Measurements from ENCODE around the gene C16orf74.

The C16orf74 gene

GRCh38 chr16:85746460-85747215, 4.3 kb downstream of the C16orf74 start:
- DNase-seq, result no peak

- DNase-seq, result no peak
Observed at GRCh38 chr16:85738923-85739715, 11.8 kb downstream of the C16orf74 start.

- no peak for DNase-seq
Observed at GRCh38 chr16:85736921-85737320, 14.0 kb downstream of the C16orf74 start.

GRCh38 chr16:85735946-85736345, 14.9 kb downstream of the C16orf74 start:
- DNase-seq, result no peak

- DNase-seq, result peak; percentile 55
Observed at GRCh38 chr16:85735225-85735635, 15.7 kb downstream of the C16orf74 start.

GRCh38 chr16:85734311-85735017, 16.4 kb downstream of the C16orf74 start:
- no peak for DNase-seq

GRCh38 chr16:85733839-85734170, 17.1 kb downstream of the C16orf74 start:
- no peak for DNase-seq

GRCh38 chr16:85733155-85733838, 17.6 kb downstream of the C16orf74 start:
- no peak for DNase-seq

GRCh38 chr16:85731179-85731578, 19.7 kb downstream of the C16orf74 start:
- no peak for DNase-seq

- DNase-seq, result no peak
Observed at GRCh38 chr16:85730186-85730465, 20.8 kb downstream of the C16orf74 start.

GRCh38 chr16:85729452-85730185, 21.3 kb downstream of the C16orf74 start:
- DNase-seq, result no peak

GRCh38 chr16:85728879-85729278, 22.0 kb downstream of the C16orf74 start:
- DNase-seq, result no peak

- no peak for DNase-seq
Observed at GRCh38 chr16:85724936-85725335, 26.0 kb downstream of the C16orf74 start.

- no peak for DNase-seq
Observed at GRCh38 chr16:85724126-85724879, 26.6 kb downstream of the C16orf74 start.

- no peak for DNase-seq
Observed at GRCh38 chr16:85722128-85722893, 28.6 kb downstream of the C16orf74 start.

- no peak for DNase-seq
Observed at GRCh38 chr16:85720302-85720637, 30.6 kb downstream of the C16orf74 start.

GRCh38 chr16:85719605-85720301, 31.1 kb downstream of the C16orf74 start:
- DNase-seq, result no peak

- DNase-seq, result no peak
Observed at GRCh38 chr16:85718682-85719081, 32.2 kb downstream of the C16orf74 start.

GRCh38 chr16:85718153-85718477, 32.8 kb downstream of the C16orf74 start:
- DNase-seq, result no peak

GRCh38 chr16:85717393-85718152, 33.3 kb downstream of the C16orf74 start:
- peak; percentile 62 for DNase-seq
